Spleen (tissue), 11 donors: ENCODE results near the gene DTX1. TPM values are rescaled to one million over a fixed set of nuclear protein-coding genes. Genes with fewer than 3 reads are reported as not detected.

Experiments used
- DNase-seq: peaks from one replicate; pipeline ENCODE4 v3.0.0-alpha.2; 2020
- H3K27ac ChIP-seq, 8 donors: fragments of 200-600 bp; sonication (generic) in 7 of 8; 1 replicate in 4 of 8; 2 replicates in 4 of 8; pipeline versions ENCODE4 v1.5.0 to v1.8.0; 2016 to 2021; ENCODE audit warnings: inconsistent platforms in 4 of 8, mild to moderate bottlenecking in 4 of 8, moderate library complexity in 1 of 8
- H3K27me3 ChIP-seq, 7 donors: fragments of 200-600 bp; sonication (generic) in 6 of 7; replicated peaks in 1 of 7; 1 replicate in 4 of 7; 2 replicates in 3 of 7; pipeline versions ENCODE4 v1.5.0 to v1.8.0; 2016 to 2021; ENCODE audit warnings: inconsistent platforms in 3 of 7, mild to moderate bottlenecking in 1 of 7
- H3K36me3 ChIP-seq, 6 donors: fragments of 200-600 bp; sonication (generic) in 5 of 6; 1 replicate in 4 of 6; 2 replicates in 2 of 6; pipeline versions ENCODE4 v1.5.0 to v1.8.0; 2016 to 2021; ENCODE audit warnings: inconsistent platforms in 2 of 6
- H3K4me1 ChIP-seq, 6 donors: fragments of 200-600 bp; sonication (generic) in 5 of 6; 1 replicate in 3 of 6; 2 replicates in 3 of 6; pipeline versions ENCODE4 v1.5.0 to v1.8.0; 2016 to 2021; ENCODE audit warnings: inconsistent platforms in 3 of 6
- H3K4me3 ChIP-seq, 8 donors: fragments of 200-600 bp; sonication (generic) in 7 of 8; 1 replicate in 4 of 8; 2 replicates in 4 of 8; pipeline versions ENCODE4 v1.5.0 to v1.8.0; 2016 to 2021; ENCODE audit warnings: inconsistent platforms in 4 of 8, mild to moderate bottlenecking in 4 of 8, moderate library complexity in 2 of 8
- H3K9me3 ChIP-seq, 8 donors: fragments of 200-600 bp; sonication (generic) in 7 of 8; 1 replicate in 4 of 8; 2 replicates in 4 of 8; pipeline versions ENCODE4 v1.5.0 to v1.8.0; 2016 to 2021; ENCODE audit warnings: inconsistent platforms in 4 of 8
- CTCF ChIP-seq, 11 experiments: fragments of 200-600 bp in 7 of 11; fragments of 450-650 bp in 4 of 11; sonication (generic) in 4 of 11; IDR thresholded peaks in 8 of 11; conservative IDR thresholded peaks in 3 of 11; 1 replicate in 7 of 11; 2 replicates in 4 of 11; pipeline versions ENCODE4 v1.4.0 to v1.8.0; 2016 to 2021; ENCODE audit warnings: antibody characterized with exemption in 11 of 11, inconsistent platforms in 4 of 11, mild to moderate bottlenecking in 1 of 11
- POLR2A ChIP-seq, 3 donors: fragments of 450-650 bp; IDR thresholded peaks; one replicate each; pipeline ENCODE4 v1.5.1; 2017; ENCODE audit warnings: antibody characterized with exemption in 3 of 3, mild to moderate bottlenecking in 1 of 3
- POLR2AphosphoS5 ChIP-seq, 3 donors: sonication (generic); formaldehyde crosslinking; IDR thresholded peaks; one replicate each; pipeline ENCODE4 v1.5.1; 2017; ENCODE audit warnings: antibody characterized with exemption in 3 of 3
- WGBS, 5 donors: extraction: QIAGEN DNeasy Blood & Tissue Kit in 3 of 5; methylation state at CpG; one replicate each; pipeline versions ENCODE4 v1.1.5 to v1.1.7; 2013 to 2018; 5-methylcytosine and 5-hydroxymethylcytosine counted together
- intact Hi-C: fragments of 100-400 bp; cut with DNase I; formaldehyde crosslinking; loops from one replicate; pipeline ENCODE4 v1.15.0; 2023; ENCODE audit warnings: low total_unique reads
- polyA plus RNA-seq, 3 donors: library from polyadenylated mRNA; stranded (reverse); fragments of 200-250 nt; gene quantifications; one replicate each; pipeline ENCODE4 v1.2.1, GENCODE V29; 2013
- total RNA-seq, 7 donors: library from RNA; depleted of rRNA in 3 of 7; stranded (reverse); fragments of >200 nt in 3 of 7; fragmentation: NEBNext Ultra II Directional in 4 of 7; extraction: Animal tissue kit (Norgen Biotek cat#: 25700) in 4 of 7; gene quantifications; one replicate each; pipeline versions ENCODE4 v1.1.0 to v1.2.1, GENCODE V29; 2016 to 2021
- donor health status: healthy with polysubstance abuse.
- donor health status: DM: no; HTN: no; CAD: no; lungs with moderate emphysema.
- donor health status: DM: no; HTN: no; CAD: no.
- donor health status: Bipolar disorder and iron deficiency.
- donor health status: healthy.
- donor health status: DM: no; HTN: no; CAD: no.
- donor health status: DM: yes; HTN: yes; CAD: no.

Gene DTX1
- total and polyA plus RNA-seq, 10 donors, result 53.4 to 141 (median 83.6) TPM

- intact Hi-C loops, result no loop called here
- TF ChIP-seq CTCF (IDR thresholded peaks at IDR 0.05 in 8 of 11, conservative IDR thresholded peaks at IDR 0.05 in 3 of 11), result no peak
- TF ChIP-seq POLR2A (IDR thresholded peaks at IDR 0.05), result no peak
- TF ChIP-seq POLR2AphosphoS5 (IDR thresholded peaks at IDR 0.05), result no peak
- no peaks in the 10 kb centered on the region for H3K9me3 ChIP-seq
- peaks cover 25 to 96% (median 81%) of the 10 kb centered on the region in 6 donors for H3K4me1 ChIP-seq
- 81 to 92% (median 90%) methylated on average over 9 of the region's 9 CpGs for WGBS, 5 donors
- no peak for DNase-seq
- peaks cover 0 to 54% (median 0%) of the 10 kb centered on the region in 6 donors for H3K36me3 ChIP-seq
- no peak overlapping the region for H3K4me3 ChIP-seq
- peak overlapping the region in 3 of 8 donors; percentile 18 to 86 (median 79) for H3K27ac ChIP-seq
- H3K27me3 ChIP-seq, result peaks cover 0 to under 1% (median 0%) of the 10 kb centered on the region in 7 donors
Measured at GRCh38 chr12:113082486-113083148, 26.1 kb downstream of the DTX1 start.

- no peak for DNase-seq
- intact Hi-C loops, result no loop called here
- peaks cover 34 to 98% (median 86%) of the 10 kb centered on the region in 6 donors for H3K4me1 ChIP-seq
Measured at GRCh38 chr12:113083863-113084435, 27.4 kb downstream of the DTX1 start.

GRCh38 chr12:113086249-113087164 is 30.0 kb downstream of the DTX1 start:
- Histone ChIP-seq H3K27me3 (no peaks in the 10 kb centered on the region), H3K4me1 (peaks cover 46 to 100% (median 91%) of the 10 kb centered on the region in 6 donors), H3K4me3 (peak overlapping the region in 1 of 8 donors; percentile 43), H3K36me3 (peaks cover 0 to 31% (median 0%) of the 10 kb centered on the region in 6 donors), H3K9me3 (no peaks in the 10 kb centered on the region), H3K27ac (peak overlapping the region in 7 of 8 donors; percentile 58 to 86 (median 73))
- WGBS, 5 donors, result 11 to 19% (median 15%) methylated on average over 17 of the region's 17 CpGs
- intact Hi-C loops, result no loop called here
- peak; percentile 88 for DNase-seq
- peak in 2 of 3 donors; percentile 54 to 78 for TF ChIP-seq POLR2AphosphoS5 (IDR thresholded peaks at IDR 0.05)
- TF ChIP-seq POLR2A (IDR thresholded peaks at IDR 0.05), result no peak

More at GRCh38 chr12:113083863-113084435, 27.4 kb downstream of the DTX1 start:
- peaks cover 0 to 45% (median 0%) of the 10 kb centered on the region in 6 donors for H3K36me3 ChIP-seq
- H3K4me3 ChIP-seq, result no peak overlapping the region
- peak overlapping the region in 5 of 8 donors; percentile 14 to 86 (median 77) for H3K27ac ChIP-seq
- no peaks in the 10 kb centered on the region for H3K27me3 ChIP-seq
- WGBS, 5 donors, result 66 to 81% (median 75%) methylated on average over 5 to 11 of the region's 11 CpGs
- no peak for TF ChIP-seq CTCF (IDR thresholded peaks at IDR 0.05 in 8 of 11, conservative IDR thresholded peaks at IDR 0.05 in 3 of 11)
- peak in 2 of 3 donors; percentile 22 to 33 for TF ChIP-seq POLR2AphosphoS5 (IDR thresholded peaks at IDR 0.05)
- no peaks in the 10 kb centered on the region for H3K9me3 ChIP-seq

GRCh38 chr12:113087193-113087592 is 30.7 kb downstream of the DTX1 start:
- DNase-seq, result no peak
- intact Hi-C loops, result no loop called here
- Histone ChIP-seq H3K4me1 (peaks cover 50 to 100% (median 96%) of the 10 kb centered on the region in 6 donors), H3K27me3 (no peaks in the 10 kb centered on the region), H3K27ac (peak overlapping the region; percentile 54 to 86 (median 71)), H3K4me3 (peak overlapping the region in 1 of 8 donors; percentile 43), H3K36me3 (peaks cover 0 to 29% (median 0%) of the 10 kb centered on the region in 6 donors), H3K9me3 (no peaks in the 10 kb centered on the region)
- TF ChIP-seq POLR2A (IDR thresholded peaks at IDR 0.05) (no peak), CTCF (IDR thresholded peaks at IDR 0.05 in 8 of 11, conservative IDR thresholded peaks at IDR 0.05 in 3 of 11) (no peak), POLR2AphosphoS5 (IDR thresholded peaks at IDR 0.05) (no peak)
- WGBS, 5 donors, result 27 to 42% (median 29%) methylated on average over 5 of the region's 5 CpGs
